AG09319 (cell line): ENCODE results near the gene OSBPL5.
"Not testable (repeated sequence)": the region's sequence is repeated elsewhere in the genome, so short reads cannot be mapped to it uniquely, and the experiment has no call there.

Experiments
- DNase-seq: peaks from one replicate; pipeline ENCODE4 v3.0.0-alpha.2; 2010; ENCODE audit warnings: low read depth; ENCODE audit errors: extremely low read depth
- TF ChIP-seq, protein P1 (sequence below): IDR thresholded peaks from 2 replicates; pipeline ENCODE4 v1.5.1; 2011; ENCODE audit warnings: low read depth, mild to moderate bottlenecking, inconsistent platforms, low read length, moderate library complexity

The OSBPL5 gene

DNA sequence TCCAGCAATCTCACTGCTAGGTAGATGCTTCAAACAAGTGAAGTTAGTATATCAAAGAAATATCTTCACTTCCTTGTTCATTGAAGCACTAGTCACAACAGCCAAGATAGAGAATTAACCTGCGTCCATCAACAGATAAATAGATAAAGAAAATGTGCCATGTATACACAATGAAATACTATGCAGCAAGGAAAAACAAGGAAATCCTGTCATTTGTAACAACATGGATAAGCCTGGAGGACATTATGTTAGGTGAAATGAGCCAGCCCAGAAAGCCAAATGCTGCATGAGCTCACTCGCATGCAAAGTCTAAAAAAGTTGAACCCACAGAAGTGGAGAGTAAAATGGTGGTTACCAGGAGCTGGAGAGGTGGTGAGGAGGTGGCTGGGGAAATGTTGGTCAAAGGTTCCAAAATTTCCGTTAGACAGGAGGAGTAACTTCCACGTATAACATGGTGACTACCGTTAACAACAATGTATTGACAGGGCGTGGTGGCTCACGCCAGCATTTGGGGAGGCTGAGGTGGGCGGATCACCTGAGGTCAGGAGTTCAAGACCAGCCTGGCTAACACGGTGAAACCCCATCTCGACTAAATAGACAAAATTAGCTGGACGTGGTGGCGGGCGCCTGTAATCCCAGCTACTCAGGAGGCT, 84.3 kb downstream of the OSBPL5 start:
- no peak for DNase-seq

DNA sequence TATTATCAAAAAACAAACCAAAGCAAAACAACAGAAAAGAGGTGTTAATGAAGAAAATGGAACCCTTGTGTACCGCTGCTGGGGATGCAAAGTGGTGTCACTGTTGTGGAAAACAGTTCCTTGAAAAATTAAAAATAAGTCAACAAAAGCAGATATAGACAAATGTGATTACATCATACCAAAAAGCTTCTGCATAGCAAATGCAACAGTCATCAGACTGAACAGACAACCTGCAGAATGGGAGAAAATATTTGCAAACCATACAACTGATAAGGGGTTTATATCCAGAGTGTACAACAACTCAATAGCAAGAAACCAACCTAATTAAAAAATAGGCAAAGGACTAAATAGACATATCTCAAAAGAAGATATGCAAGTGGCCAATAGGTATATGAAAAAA, 85.0 kb downstream of the OSBPL5 start:
- TF ChIP-seq, protein P1, sequence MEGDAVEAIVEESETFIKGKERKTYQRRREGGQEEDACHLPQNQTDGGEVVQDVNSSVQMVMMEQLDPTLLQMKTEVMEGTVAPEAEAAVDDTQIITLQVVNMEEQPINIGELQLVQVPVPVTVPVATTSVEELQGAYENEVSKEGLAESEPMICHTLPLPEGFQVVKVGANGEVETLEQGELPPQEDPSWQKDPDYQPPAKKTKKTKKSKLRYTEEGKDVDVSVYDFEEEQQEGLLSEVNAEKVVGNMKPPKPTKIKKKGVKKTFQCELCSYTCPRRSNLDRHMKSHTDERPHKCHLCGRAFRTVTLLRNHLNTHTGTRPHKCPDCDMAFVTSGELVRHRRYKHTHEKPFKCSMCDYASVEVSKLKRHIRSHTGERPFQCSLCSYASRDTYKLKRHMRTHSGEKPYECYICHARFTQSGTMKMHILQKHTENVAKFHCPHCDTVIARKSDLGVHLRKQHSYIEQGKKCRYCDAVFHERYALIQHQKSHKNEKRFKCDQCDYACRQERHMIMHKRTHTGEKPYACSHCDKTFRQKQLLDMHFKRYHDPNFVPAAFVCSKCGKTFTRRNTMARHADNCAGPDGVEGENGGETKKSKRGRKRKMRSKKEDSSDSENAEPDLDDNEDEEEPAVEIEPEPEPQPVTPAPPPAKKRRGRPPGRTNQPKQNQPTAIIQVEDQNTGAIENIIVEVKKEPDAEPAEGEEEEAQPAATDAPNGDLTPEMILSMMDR = no peak
- DNase-seq = no peak

More for the DNA sequence above, 84.3 kb downstream of the OSBPL5 start:
- TF ChIP-seq, protein P1 = no peak

DNA sequence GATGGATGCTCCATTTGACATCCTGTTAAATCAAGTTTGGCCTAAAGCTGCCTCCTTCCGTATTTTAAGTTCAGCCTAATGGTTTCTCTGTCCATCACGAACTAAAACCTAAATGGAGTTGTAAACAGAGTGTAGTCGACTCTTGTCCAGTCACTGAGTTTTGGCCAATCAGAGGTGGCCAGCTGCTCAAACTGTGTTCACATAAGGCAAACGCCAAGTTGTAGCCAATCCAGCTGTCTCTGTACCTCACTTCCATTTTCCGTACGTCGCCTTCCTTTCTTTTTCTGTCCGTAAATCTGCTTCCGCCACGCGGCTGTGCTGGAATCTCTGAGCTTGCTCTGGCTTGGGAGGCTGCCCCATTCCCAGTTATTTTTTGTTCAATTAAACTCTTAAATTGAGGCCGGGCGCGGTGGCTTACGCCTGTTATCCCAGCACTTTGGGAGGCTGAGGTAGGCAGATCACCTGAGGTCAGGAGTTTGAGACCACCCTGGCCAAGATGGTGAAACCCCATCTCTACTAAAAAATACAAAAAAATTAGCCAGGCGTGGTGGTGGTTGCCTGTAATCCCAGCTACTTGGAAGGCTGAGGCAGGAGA, 87.2 kb downstream of the OSBPL5 start:
- TF ChIP-seq, protein P1 = no peak
- no peak for DNase-seq

DNA sequence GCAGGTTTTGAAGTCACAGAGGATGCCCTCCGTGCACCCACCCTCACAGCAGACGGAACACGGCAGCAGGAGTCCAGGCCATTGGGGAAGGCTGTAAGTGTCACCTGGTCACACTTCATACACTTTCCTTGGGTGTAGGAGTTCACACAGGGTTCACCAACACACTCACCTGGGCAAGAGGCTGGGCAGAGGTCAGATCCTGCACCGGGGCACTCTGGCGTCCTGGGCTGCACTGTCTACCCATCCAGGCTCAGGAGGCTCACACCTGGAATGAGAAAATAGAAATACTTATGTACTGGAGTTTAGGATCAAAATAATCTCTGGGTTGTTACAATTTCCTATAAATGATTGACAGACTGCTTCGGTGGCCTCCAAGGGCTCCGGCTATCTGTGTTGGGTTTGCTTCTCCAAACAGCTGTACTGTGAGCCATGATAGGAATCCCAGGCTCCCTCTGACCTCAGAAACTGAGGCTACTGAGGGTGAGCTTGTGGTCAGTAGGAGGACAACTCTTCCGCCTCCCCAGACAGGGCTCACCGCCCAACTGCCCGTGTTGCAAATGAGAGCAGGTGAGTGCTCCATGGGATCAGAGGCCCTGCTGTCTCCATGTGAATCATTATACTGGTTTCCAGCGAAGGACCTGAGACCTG, 87.8 kb downstream of the OSBPL5 start:
- no peak for DNase-seq
- TF ChIP-seq, protein P1 = no peak

DNA sequence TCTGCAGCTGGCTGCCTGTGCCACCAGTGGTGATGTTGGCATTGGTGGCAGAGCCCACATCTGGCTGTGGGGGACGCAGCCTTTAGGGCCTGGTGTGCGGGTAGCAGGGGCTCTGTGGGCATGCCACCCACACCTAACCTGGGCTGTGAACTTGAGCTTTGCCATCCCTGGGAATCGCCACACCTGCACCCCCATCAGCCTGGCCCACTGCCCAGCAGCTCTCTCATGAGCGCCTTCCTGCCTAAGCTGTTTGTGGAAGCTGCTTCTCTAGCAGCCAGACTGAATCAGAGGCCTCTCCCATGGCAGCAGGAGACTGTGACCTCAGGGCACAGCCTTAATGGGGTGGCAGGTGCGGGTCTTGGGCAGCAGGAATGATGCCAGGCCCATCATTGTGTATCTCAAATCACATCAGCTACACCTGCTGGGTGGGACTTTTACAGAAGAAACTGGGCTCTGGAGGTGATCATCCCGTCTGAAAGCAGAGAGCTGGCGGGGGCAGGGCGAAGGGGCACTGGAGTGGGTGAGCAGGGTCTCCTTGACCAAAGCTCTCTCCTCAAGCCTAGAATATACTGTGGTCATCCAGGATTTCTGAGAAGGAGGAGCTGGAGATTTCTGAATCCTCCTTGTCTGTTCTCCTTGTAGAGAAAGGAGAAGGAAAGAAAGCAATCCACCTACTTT, 90.1 kb downstream of the OSBPL5 start:
- DNase-seq = no peak
- TF ChIP-seq, protein P1 = no peak

DNA sequence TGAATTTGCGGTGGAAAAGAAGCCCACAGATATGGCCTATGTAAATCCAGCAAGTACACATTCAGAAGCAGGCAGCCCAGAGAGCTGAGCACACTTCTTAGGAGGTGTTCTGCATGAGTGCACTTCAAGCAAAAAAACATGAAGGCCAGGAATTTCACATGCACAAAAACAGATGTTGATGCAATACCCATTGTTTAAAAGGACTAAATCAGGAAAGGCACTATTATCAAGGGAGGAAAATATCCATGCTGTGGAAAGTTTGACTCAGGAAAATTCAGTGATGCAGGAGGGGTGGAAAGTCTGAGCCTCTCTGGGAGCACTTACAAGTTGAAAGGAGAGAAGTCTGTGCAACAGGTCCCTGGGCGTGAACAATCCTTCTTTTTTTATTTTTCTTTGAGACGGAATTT, 92.1 kb downstream of the OSBPL5 start:
- TF ChIP-seq, protein P1 = no peak

DNA sequence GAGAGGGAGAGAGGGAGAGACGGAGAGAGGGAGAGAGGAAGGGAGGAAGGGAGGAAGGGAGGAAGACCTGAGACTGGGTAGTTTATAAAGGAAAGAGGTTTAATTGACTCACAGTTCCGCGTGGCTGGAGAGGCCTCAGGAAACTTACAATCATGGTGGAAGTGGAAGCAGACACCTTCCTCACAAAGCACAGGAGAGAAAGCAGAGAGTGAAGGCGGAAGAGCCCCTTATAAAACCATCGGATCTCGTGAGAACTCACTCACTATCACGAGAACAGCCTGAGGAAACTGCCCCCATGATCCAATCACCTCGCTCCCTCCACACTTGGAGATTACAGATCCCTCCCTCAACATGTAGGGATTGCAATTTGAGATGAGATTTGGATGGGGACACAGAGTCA, 95.7 kb downstream of the OSBPL5 start:
- no peak for DNase-seq
- TF ChIP-seq, protein P1 = no peak

More for the DNA sequence above, 92.1 kb downstream of the OSBPL5 start:
- DNase-seq = peak; percentile 95

DNA sequence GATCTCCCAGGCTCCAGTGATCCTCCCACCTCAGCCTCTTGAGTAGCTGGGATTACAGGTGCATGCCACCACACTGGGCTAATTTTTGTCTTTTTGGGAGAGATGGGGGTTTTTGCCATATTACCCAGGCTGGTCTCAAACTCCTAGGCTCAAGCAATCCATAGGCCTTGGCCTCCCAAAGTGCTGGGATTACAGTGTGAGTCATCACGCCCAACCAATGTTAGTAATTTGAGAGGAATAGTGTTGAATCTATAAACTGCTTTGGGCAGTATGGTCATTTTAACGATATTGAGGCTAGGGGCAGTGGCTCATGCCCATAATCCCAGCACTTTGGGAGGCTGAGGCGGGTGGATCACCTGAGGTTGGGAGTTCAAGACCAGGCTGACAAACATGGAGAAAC, 98.8 kb downstream of the OSBPL5 start:
- DNase-seq = not testable (repeated sequence)

DNA sequence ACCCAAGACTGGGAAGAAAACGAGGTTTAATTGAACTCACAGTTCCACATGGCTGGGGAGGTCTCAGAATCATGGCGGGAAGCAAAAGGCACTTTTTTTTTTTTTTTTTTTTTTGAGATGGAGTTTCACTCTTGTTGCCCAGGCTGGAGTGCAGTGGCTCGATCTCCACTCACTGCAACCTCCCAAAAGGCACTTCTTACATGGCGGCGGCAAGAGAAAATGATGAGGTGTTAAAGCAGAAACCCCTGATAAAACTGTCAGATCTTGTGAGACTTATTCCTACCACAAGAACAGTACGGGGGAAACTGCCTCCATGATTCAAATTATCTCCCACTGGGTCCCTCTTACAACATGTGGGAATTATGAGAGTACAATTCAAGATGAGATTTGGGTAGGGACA, 100.4 kb downstream of the OSBPL5 start:
- DNase-seq = not testable (repeated sequence)

DNA sequence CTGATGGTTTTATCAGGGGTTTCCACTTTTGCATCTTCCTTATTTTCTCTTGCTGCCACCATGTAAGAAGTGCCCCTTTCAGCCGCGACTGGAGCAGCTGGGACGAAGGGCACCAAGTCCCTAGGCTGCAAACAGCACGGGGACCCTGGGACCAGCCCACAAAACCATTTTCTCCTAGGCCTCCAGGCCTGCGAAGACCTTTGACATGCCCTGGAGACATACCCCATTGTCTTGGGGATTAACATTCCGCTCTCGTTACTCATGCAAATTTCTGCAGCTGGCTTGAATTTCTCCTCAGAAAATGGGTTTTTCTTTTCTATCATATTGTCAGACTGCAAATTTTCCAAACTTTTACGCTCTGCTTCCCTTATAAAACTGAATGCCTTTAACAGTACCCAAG, 101.2 kb downstream of the OSBPL5 start:
- not testable (repeated sequence) for DNase-seq
